Measurements from ENCODE around the gene EVX2. TPM values are rescaled to one million over a fixed set of nuclear protein-coding genes. Genes with fewer than 3 reads are reported as not detected.

EVX2 gene
- total RNA-seq, 1 experiment from 2014 or later, result not detected

DNA sequence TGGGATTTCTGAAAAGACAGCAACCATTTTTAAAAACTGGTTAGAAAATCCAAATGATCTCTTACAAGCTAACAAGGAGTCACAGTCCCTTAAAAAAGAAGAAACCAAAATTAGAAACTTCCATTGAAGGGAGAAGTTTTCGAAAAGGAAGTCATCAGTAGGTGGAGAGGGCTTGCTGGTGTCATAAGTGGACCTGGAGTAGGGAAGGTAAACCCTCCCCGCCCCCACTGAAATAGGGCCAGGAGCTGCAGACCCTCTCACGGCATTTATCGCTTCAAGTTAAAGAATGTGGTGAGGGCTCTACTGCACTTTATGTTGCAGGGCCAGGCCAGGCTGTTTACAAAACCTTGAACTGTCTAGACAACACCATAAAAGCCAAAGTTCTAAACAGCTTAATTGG is 26.2 kb upstream of the EVX2 start:
- Mint-ChIP-seq H3K27me3 (ENCODE audit: unreplicated experiment) (peaks cover 72% of the 10 kb centered on the region), H3K9me3 (ENCODE audit: low read depth, unreplicated experiment) (no peaks in the 10 kb centered on the region), H3K4me1 (ENCODE audit: low read depth, unreplicated experiment) (peaks cover 9% of the 10 kb centered on the region), H3K4me3 (ENCODE audit: low read depth, unreplicated experiment) (no peak overlapping the region), H3K36me3 (ENCODE audit: insufficient read depth, unreplicated experiment) (no peaks in the 10 kb centered on the region), H3K27ac (ENCODE audit: unreplicated experiment) (no peak overlapping the region)
- no peak for TF ChIP-seq CTCF (IDR thresholded peaks at IDR 0.05; ENCODE audit: unreplicated experiment)
- BruUV-seq (replicated peaks), result no TSS peak
- CTCF ChIA-PET, result no interaction called here
- intact Hi-C loops (cut with micrococcal nuclease; ENCODE audit: unreplicated experiment), result no loop called here
- no peak for DNase-seq

- no peak overlapping the region for H3K27ac Mint-ChIP-seq (ENCODE audit: unreplicated experiment)
- DNase-seq, result no peak
- CTCF ChIA-PET, result no interaction called here
- peaks cover 72% of the 10 kb centered on the region for H3K27me3 Mint-ChIP-seq (ENCODE audit: unreplicated experiment)
- BruUV-seq (replicated peaks), result no TSS peak
- no peak overlapping the region for H3K4me3 Mint-ChIP-seq (ENCODE audit: low read depth, unreplicated experiment)
- TF ChIP-seq CTCF (IDR thresholded peaks at IDR 0.05; ENCODE audit: unreplicated experiment), result no peak
- peaks cover 9% of the 10 kb centered on the region for H3K4me1 Mint-ChIP-seq (ENCODE audit: low read depth, unreplicated experiment)
- intact Hi-C loops (cut with micrococcal nuclease; ENCODE audit: unreplicated experiment), result no loop called here
- H3K36me3 Mint-ChIP-seq (ENCODE audit: insufficient read depth, unreplicated experiment), result no peaks in the 10 kb centered on the region
- no peaks in the 10 kb centered on the region for H3K9me3 Mint-ChIP-seq (ENCODE audit: low read depth, unreplicated experiment)
Observed at GRCh38 chr2:176109192-176109901, 25.6 kb upstream of the EVX2 start.

DNA sequence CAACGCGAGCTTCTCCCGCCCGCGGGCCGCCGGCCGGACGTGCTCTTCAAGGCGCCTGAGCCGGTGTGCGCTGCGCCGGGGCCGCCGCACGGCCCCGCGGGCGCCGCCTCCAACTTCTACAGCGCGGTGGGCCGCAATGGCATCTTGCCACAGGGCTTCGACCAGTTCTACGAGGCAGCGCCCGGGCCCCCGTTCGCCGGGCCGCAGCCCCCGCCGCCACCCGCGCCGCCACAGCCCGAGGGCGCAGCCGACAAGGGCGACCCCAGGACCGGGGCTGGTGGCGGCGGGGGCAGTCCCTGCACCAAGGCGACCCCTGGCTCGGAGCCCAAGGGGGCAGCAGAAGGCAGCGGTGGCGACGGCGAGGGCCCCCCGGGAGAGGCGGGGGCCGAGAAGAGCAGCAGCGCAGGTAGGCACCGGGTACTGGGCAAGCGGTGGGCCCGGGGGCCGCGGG is 24.0 kb upstream of the EVX2 start:
- H3K4me1 Mint-ChIP-seq (ENCODE audit: low read depth, unreplicated experiment), result peaks cover 9% of the 10 kb centered on the region
- H3K9me3 Mint-ChIP-seq (ENCODE audit: low read depth, unreplicated experiment), result no peaks in the 10 kb centered on the region
- CTCF ChIA-PET, result no interaction called here

DNA sequence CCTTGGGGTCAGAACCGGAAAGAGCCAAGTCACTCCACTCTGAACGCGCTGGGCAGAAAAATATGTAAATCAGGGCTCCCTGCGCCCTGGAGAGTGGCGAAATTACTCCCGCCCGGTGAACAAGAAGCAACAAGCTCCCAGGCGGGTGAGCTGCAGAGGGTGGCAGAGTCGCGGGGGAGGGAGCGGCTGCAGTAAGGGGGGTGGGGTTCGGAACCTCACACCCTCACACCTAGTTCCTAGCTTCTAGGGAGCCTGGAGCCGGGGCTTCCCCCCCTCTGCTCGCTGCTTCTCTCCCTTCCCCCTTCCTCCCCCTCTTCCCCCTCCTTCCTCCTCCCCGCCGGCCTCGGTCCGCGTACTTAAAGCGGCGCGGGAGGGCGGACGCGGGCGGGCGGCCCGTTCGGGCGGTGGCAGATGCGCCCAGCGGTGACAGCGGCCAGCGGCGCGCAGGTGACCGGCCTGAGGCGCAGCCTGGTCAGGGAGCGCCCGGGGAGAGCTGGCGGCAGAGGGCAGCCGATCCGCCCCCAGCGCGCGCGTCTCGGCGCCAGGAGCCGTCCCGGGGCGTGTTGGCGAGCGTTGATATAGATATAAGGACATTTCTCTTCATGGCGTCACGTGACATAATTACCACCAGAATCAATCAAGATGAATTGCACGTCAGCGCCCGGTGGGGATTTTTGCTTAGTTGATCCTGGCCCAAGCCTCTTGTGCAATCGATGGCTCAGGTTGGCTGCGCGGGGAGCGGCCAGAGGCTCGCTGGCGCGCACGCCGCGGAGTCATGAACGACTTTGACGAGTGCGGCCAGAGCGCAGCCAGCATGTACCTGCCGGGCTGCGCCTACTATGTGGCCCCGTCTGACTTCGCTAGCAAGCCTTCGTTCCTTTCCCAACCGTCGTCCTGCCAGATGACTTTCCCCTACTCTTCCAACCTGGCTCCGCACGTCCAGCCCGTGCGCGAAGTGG is 23.1 kb upstream of the EVX2 start, which contains the start of gene HOXD11:
Gene HOXD11 (plus strand): TSS at position 700 of the 959 bp plus-strand sequence. CDS start 76 bp downstream, at position 776.
- Mint-ChIP-seq H3K4me3 (ENCODE audit: low read depth, unreplicated experiment) (peak within 1 kb of the TSS; percentile 18), H3K9me3 (ENCODE audit: low read depth, unreplicated experiment) (no peaks in the 10 kb centered on the region), H3K36me3 (ENCODE audit: insufficient read depth, unreplicated experiment) (no peaks in the 10 kb centered on the region), H3K27ac (ENCODE audit: unreplicated experiment) (peak within 1 kb of the TSS; percentile 0), H3K4me1 (ENCODE audit: low read depth, unreplicated experiment) (peaks cover 9% of the 10 kb centered on the region), H3K27me3 (ENCODE audit: unreplicated experiment) (peaks cover 47% of the 10 kb centered on the region)
- TF ChIP-seq CTCF (IDR thresholded peaks at IDR 0.05; ENCODE audit: unreplicated experiment), result no peak
- no TSS peak for BruUV-seq (replicated peaks)
- CTCF ChIA-PET, result no interaction called here
- intact Hi-C loops (cut with micrococcal nuclease; ENCODE audit: unreplicated experiment), result no loop called here
- DNase-seq, result peak; percentile 15

More for the DNA sequence above, 24.0 kb upstream of the EVX2 start:
- BruUV-seq (replicated peaks), result no TSS peak
- Mint-ChIP-seq H3K4me3 (ENCODE audit: low read depth, unreplicated experiment) (no peak overlapping the region), H3K36me3 (ENCODE audit: insufficient read depth, unreplicated experiment) (no peaks in the 10 kb centered on the region), H3K27ac (ENCODE audit: unreplicated experiment) (no peak overlapping the region), H3K27me3 (ENCODE audit: unreplicated experiment) (peaks cover 56% of the 10 kb centered on the region)
- DNase-seq, result no peak
- intact Hi-C loops (cut with micrococcal nuclease; ENCODE audit: unreplicated experiment), result no loop called here
- no peak for TF ChIP-seq CTCF (IDR thresholded peaks at IDR 0.05; ENCODE audit: unreplicated experiment)

All from Calu3 (cell line).